HG02840 (cell line): ENCODE results near the gene GRK6.

Source experiments
- ATAC-seq: cut with Tn5 transposase; IDR thresholded peaks from one replicate; pipeline ENCODE4 v1.9.1; 2021; ENCODE audit warnings: mild to moderate bottlenecking, moderate library complexity, moderate number of reproducible peaks; ENCODE audit not compliant: unreplicated experiment, low FRiP score

The GRK6 gene

DNA sequence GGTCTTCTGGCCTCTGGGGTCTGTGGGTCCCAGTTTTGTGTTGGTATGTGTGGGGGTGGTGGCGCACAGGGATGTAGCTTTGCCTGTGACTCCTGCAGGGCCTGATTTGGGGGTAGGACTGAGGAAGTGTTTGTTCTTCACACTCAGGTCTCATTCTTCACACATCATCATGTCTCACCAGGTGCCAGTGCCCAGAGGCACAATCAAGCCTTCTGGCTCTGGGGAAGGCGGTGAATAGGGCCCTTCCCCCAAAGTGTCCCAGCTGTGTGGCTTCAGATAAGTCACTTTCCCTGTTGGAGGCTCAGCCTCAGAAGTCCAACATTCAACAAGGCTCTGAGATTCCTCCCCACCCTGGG is 41.8 kb downstream of the GRK6 start:
- no peak for ATAC-seq

DNA sequence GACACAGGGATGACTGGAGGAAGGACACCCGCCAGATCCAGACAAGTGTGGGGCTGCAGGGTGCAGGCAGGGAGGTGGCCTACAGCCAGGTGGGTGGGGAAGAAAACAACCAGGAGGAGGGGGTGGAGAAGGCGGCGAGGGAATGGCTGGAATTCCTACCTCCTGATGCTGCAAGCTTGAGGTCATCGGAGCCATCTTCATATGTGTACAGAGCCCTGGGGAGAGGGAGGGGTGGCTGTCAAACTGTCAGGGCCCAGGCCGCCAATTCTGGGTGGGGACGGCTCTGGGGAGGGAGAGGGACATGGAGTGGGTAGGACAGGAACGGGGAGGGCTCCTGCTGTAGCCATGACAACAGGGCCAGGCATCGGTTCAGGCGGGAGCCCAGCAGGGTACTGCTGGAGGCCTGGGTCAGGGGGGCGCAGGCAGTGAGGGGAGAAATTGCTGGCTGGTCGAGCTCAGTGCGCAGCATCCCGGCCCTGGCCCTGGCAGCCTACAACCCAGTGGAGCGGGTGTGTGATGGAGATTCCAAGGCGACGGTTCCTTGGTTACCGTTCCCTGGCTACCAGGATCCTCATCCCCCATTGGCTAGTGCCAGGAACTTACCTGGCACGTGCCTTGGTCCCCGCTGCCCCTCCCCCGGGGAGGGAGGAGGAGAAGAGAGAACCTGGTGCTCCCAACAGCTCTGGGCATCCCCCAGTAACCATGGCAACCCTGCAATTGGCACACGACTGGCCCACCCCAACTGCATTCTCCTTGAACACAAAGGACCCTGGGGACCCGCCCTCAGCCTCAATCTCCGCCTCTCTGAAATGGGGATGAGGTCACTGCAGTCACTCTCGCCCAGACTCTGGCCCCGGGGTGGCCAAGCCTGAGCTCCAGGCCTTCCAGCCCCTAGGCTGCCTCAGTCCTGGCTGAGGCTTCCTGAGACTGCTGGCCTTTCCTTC is 42.5 kb downstream of the GRK6 start:
- no peak for ATAC-seq

DNA sequence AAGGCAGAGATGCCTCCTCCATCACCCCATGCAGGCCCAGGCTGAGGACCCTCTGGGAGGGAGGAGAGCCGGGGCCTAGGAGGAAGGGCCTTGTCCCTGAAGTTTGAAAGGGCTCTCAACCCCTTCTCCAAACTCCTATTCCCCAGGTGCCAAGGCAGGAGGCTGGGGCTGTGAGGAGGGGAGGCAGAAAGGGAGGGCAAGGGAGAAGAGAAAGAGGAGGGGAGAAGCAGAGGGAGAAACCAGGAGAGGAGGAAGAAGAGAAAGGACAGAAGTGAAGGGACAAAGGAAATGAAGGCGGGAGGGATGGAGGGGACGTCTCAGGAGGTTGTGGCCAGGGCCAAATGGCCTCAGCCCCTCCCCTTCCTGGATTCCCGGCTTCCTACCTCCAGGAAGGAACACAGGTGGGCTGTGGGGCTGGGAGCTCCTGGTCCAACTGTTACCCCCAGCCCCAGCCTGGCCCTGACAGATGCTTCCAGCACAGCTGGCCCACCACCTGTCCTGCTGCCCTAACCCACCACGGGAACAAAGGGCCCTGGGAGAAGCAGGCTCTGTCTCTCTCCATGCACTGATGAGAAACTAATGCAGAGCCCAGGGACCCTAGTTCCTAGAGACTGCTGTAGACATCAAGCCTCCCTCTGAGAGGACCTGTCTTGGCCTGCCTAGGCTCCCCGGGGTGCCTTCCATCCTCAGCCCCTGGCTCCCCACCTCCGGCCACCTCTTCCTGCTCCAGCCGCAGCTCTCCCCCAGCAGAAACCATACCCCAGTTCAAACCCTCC is 43.5 kb downstream of the GRK6 start:
- ATAC-seq, result no peak

DNA sequence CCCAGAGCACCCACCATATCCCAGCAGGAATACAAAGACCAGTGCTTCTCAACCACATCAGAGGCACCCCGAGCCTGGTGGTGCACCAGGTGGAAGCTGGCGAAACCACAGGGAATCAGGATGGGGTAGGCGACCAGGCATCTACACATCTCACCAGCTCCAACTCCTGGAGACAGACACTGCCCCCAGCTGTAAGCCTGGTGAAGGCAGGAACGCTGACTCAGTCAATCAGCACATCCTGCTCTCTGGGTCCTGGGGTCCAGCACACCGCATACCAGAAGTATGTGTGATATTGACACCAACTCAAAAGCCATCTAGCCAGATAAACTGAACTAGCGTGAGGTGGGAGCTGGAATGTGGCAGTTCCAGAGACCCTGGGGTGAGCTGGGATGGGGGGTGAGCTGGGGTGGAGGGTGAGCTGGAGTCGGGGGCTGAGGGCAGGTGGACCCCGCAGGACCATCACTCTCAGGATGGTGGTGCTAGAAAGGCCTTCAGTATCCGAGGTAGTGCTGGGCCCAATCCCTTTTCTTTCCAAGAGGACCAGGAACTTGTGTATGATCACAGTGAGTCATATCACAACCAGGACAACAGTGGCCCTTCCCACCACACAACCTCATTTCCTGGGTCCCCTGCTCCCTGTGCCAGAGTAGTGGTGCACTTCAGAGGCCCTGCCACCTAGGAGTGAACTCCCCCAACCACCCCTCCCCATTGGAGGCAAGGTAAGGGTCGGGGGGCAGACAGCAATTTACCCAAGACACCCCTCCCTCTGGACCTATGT is 44.5 kb downstream of the GRK6 start:
- ATAC-seq, result no peak

DNA sequence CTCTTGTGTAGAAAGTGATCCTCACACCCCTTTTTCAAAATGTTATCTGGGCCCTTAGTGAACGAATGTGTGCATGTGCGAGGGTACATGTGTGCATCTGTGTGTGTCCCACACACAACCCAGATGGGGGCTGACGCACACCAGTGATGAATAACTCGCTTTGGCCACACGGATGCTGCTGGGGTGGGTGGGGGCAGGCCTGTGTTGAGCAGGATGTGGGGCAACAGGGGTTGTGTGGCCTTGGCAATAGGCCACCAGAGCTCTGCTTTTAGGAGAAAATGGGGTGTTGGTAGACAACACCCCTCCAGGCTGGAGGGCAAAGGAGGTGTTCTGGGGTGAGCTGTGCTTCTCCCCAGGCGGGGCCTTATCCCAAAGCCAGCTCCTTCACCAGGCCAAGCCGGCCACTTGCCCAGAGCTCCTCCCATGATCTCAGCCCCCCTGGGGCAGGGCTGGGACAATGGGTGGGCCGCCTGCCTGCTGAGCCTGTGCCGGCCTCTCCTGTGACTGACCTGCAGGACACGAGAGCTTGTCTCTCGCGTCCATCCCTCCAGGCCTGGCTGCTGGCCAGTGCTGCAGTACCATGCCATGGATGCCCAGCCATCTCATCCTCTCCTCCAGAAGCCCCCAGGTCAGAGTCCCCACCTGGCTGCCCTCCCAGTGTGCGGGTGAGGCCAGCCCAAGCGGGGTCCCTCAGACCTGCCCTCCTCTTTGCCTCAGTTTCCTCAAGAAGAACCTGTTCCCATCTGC is 45.3 kb downstream of the GRK6 start:
- no peak for ATAC-seq

DNA sequence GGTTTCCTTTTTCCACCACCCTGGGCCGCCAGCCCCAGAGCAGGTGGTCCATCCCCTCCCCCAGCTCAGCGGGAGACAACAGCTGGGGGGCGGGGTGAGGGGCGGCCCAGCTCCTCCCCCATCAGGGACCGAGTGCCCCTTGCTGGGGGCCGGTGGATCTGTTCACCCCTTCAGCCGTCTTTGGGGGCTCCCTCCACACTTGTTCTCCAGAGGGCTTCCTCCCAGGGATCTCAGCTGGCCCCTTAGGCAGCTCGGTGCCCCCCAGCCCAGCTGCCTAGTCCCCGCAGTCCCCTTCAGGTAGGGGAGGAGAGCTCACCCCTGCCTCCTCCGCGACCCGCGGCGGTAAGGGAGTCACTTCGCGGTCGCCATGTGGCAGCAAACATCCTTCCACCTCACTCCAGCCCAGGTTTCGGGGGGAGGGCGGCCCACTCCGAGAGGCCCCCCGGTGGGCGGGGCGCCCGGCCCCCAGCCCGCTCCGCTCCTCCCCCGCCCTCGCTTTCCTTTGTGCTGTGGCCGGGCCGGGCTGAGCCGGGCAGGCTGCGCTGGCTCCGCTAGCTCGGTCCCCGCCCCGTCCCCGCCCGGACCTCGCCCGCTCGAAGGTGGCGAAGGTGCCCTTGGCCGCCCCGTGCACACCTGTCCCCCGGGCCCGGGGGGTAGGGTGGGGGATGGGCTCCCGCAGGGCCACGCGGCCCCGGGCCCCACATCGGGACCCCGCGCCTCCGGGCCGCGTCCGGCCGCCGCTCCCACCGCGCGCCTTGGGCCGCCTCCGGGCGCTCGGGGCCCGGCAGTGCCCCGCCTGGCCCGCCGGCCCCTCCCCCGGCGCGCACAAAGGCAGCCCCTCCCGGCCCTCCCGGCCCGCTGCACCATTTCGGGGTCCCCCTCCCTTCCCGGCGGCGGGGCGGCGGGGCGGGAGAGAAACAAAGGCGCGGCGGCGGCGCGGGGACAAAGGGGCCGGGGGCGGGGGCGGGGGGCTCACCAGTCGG is 46.3 kb downstream of the GRK6 start:
- no peak for ATAC-seq

DNA sequence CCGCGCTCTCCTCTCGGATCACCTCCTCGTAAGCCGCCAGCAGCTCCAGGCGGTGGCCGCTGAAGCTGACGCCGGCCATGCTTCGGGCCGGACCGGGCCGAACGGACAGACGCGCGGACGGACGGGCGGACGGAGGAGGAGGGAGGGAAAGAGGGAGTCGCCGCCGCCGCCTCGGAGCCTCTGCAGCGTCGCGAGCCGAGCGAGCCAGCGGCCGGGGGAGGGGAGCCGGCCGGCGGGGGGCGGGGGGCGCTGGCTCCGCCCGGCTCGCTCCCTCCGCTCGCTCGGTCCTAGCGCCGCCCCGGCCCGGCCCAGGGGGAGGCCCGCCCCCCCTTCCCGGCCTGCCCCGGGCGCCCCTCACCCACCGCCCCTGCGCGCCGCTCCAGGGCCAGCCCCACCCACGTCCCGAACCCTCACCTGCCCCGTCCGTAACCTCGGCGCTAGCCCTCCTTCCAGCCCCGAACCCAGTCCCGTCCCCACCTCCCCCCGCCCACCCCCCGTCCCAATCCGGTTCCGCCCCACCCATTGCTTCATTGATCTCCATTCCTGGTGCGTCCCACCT is 47.0 kb downstream of the GRK6 start, which contains the start of gene DBN1:
Gene DBN1 (minus strand): TSS at position 192 of the 559 bp plus-strand sequence. CDS start 113 bp downstream, at position 79.
- ATAC-seq, result no peak

DNA sequence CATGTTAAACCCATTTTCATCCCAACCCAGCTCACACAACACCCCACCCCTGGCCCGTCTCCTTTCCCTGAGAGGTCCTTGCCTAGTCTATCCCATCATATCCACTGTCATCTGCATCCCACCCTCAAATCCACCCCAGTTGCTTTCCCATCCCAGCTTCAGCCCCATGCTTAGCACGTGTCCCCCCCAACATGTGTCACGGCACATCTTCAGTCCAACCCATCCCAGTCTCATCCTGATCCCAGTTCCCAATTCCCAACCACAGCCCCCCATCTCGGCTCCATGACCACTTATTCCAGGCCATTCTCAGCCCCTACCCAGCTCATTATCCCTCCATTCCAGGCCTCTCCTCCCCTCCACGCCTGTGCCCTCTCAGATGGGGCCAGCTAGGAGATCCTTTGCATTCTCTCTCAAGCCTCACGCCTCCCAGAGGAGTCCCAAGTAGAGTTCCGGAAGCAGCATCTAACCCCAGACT is 47.6 kb downstream of the GRK6 start:
- ATAC-seq, result no peak

DNA sequence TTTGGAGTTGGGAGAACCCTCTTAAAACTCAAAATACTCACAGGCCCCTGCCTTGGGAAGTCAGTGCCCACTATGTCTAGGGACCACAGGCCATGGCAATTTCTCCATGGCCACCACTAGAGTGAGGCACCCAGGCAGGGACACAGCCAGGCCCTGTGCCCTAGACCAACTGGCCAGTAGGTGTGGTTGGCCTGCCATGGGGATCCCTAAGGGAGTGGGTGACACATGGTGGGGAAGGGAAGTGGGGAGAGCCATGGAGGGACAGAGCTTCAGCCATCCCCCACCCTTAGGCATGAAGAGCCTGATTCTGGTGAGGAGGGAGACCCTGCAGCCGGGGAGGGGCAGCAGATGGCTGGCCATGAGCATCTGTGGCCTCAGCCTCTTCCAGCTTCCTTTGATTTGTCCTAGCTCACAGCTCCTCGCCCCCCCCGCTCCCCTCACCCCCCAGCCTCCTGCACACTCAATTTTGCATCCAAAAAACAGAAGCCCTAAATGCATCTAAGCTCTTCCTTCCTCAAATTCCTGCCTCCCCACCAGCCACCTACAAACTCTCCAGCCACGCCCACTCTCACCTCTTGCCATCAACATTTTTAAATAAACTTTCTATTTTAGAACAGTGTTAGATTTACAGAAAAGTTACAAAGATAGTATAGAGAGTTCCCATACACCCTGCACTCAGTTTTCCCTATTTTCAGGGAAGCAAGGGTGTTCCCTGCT is 48.5 kb downstream of the GRK6 start:
- ATAC-seq, result no peak

DNA sequence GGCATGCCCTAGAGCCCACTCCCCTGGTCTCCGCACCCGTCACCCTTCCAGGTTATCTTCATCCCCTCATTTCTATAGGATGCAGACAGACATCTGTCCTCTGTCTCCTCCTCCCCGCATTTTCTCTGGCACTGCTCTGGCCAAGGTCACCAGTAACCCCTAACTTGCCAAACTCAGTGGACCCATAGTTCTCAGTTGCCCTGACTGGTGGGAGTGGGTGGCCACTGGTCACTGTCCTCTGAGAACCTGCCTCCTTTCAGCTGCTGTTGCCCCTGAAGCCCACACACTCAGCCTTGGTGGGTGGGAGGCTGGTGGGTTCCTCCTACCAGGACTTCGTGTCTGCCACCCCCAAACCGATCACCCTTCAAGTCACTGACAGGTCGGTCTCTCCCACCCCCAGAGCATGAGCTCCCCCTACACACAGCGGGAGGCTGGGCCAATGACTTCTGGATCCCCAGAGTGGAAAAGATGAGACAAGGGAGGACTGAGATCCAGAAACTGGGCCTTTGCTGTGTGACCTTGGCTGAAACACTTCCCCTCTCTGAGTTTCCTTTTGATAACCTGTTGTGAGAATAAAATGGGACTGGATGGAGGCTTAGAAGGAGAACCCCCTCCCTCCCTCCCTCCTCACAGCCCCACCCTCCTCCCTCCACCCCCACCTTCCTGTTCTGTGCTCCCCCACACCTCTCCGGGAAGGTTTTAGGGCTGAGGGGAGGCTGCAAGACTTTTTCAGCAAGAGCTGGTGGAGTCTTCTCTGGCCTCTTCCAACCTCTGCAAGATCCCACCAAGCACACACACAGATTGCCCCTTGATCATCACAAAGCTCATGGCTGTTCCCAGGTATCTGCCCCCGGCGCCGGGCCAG is 49.3 kb downstream of the GRK6 start:
- no peak for ATAC-seq

DNA sequence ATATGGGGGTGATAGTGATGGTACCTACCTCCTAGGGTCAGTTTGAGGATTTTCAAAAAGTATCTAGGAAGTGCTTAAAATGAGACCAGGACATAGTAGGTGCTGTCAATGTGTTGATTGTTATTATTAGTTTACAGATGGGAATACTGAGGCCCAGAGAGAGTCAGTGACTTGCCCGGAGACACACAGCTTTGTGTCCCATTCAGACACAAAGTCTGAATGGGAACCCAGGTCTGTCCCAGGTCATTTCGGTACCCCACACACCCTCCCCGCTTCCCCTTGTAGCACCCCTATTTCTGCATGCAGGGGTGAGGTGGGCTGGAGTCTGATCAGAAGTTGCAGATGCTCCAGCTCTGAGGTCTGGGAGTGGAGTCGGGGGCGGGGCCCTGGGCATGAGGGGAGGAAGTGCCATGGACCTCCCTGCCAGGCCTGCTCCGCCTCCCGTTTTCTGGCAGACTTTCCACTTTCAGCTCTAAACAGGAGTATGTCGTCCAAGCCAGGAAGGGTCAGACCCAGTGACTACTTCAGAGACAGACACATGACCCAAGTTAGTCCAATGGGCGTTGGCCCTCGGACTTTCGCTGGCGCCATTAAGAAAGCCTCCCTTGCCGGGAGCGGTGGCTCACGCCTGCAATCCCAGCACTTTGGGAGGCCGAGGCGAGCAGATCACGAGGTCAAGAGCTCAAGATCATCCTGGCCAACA is 50.2 kb downstream of the GRK6 start:
- no peak for ATAC-seq

DNA sequence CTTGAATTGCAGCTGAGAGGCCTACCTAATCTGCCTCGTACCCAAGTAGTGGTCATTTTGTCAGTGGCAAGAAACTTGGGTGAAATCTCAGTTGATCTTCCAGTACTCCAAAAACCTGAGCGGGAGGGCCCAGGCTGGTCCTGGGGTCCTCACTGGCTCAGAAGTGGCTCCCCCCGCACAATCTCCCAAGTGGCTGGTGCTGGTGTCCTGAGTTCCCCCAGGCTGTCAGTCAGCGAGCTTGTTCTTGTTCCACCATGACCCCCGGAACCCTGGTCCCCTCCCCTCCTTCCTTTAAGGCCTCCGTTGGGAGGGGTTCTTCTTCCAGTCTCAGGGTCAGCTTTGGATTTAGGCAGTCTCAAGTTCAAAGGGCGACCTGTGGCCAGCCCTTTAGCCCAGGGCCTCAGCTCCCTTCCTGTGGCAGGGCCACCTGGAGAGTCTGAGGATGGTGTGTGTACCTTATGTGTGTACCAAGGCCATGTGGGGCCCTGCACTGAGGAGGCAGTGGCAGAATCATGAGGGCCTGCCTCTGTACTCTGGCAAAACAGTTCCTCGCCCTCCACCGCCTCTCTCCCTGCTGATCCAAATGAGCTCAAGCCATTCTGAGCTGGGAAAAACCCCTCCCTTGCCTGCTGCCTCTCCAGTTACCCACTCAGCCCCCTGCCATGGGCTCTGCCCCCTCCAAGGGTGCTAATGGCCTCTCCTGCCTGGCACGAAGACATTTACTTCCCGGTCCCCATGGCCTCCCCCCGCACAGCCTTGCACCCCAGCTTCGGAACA is 51.4 kb downstream of the GRK6 start:
- no peak for ATAC-seq

DNA sequence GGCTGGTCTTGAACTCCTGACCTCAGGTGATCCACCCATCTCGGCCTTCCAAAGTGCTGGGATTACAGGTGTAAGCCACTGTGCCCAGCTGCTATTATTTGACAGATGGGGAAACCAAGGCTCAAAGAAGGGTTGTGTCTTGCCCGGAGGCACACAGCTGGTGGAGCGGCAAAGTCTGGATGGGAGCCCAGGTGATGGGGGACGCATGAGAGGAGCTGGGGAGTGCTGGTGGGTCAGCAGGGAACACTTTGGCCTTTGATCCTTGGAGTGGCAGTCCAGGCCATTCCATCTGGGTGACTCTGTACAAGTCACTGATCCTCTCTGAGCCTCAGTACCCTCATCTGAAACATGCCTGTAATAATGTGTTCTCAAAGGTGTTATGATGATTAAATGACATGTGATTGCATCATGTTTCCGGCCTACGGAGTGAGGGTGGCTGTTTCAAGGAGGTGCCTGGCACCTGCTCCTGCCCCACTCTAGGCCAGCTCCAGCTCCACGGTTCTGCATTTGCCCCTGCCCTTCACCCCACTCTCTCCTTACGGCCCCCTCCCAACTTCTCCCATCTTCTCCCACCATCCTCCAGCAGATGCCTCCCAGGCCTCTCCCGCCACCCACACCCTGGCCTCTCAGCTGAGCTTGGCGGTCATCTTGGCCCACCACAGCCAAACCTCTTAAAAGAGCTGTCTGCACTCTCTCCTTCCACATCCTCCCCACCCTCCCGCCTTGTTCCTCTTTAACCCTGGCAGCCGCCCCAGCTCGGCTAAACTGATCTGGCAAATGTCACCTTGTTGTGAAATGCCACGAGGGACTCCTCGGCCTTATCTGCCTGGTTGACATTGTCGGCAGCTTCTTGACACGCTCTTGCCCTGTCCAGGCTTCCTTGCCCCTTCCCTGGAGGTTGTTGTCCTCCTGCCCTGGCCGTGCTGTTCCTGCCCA is 52.5 kb downstream of the GRK6 start:
- no peak for ATAC-seq

DNA sequence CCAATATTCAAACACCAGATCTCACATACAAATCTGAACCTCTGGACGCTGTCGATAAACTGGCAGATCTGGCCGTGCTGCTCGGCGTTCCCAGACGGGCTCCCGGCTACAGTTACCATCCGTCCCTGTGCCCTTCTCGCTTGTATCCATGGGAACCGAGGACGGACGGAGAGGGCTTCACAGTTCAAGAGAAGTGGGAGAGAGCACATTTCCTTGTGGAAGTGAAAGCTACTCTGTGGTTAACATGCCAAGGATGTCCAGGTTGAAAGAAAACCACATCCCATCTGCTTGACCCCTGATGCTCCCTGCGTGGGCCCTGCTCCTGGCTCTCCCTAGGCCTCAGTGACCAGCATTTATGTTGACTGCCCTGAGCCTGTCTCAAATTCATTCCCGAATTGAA is 53.3 kb downstream of the GRK6 start:
- ATAC-seq, result no peak
